ENCODE results near the gene BRAT1. TPM values are rescaled to one million over a fixed set of nuclear protein-coding genes. Genes with fewer than 3 reads are reported as not detected.

The BRAT1 gene
- total RNA-seq, 2 donors from 2014 or later = 42.1 to 42.7 TPM

- Mint-ChIP-seq H3K36me3 (ENCODE audit: low read depth) (peaks cover 10% of the 10 kb centered on the region), H3K9me3 (peaks cover 7% of the 10 kb centered on the region), H3K27me3 (ENCODE audit: insufficient read depth) (no peaks in the 10 kb centered on the region), H3K27ac (no peak overlapping the region), H3K4me1 (peaks cover 21% of the 10 kb centered on the region), H3K4me3 (no peak overlapping the region)
- 90 to 97% methylated on average over 9 to 16 of the region's 16 CpGs for WGBS, 2 experiments (ENCODE audit: insufficient coverage in 1 of 2, insufficient read length in 1 of 2)
- Histone ChIP-seq H3K27me3 (ENCODE audit: control insufficient read depth, insufficient read depth, low read length, poor library complexity, severe bottlenecking) (no peaks in the 10 kb centered on the region), H3K4me3 (ENCODE audit: low read length) (no peak overlapping the region), H3K36me3 (ENCODE audit: control insufficient read depth, insufficient read depth, low read length) (no peaks in the 10 kb centered on the region), H3K27ac (ENCODE audit: low read depth, low read length) (peak overlapping the region; percentile 64), H3K9ac (ENCODE audit: extremely low read depth, low read length, poor library complexity, severe bottlenecking) (no peak overlapping the region), H3K4me1 (ENCODE audit: control insufficient read depth, insufficient read depth, low read length) (peaks cover 16% of the 10 kb centered on the region), H3K9me3 (ENCODE audit: control insufficient read depth, low read length) (no peaks in the 10 kb centered on the region)
- no peak for TF ChIP-seq CTCF (conservative IDR thresholded peaks at IDR 0.05)
- DNase-seq = no peak
Observed at GRCh38 chr7:2530071-2530987, 25.0 kb downstream of the BRAT1 start.

- no peak for TF ChIP-seq CTCF (conservative IDR thresholded peaks at IDR 0.05)
- Histone ChIP-seq H3K9ac (ENCODE audit: extremely low read depth, low read length, poor library complexity, severe bottlenecking) (no peak overlapping the region), H3K4me3 (ENCODE audit: low read length) (no peak overlapping the region), H3K36me3 (ENCODE audit: control insufficient read depth, insufficient read depth, low read length) (no peaks in the 10 kb centered on the region), H3K27me3 (ENCODE audit: control insufficient read depth, insufficient read depth, low read length, poor library complexity, severe bottlenecking) (no peaks in the 10 kb centered on the region), H3K9me3 (ENCODE audit: control insufficient read depth, low read length) (no peaks in the 10 kb centered on the region), H3K27ac (ENCODE audit: low read depth, low read length) (peak overlapping the region; percentile 10), H3K4me1 (ENCODE audit: control insufficient read depth, insufficient read depth, low read length) (peaks cover 16% of the 10 kb centered on the region)
- no peaks in the 10 kb centered on the region for H3K27me3 Mint-ChIP-seq (ENCODE audit: insufficient read depth)
- DNase-seq = no peak
- peaks cover 21% of the 10 kb centered on the region for H3K4me1 Mint-ChIP-seq
- H3K9me3 Mint-ChIP-seq = peaks cover 3% of the 10 kb centered on the region
- H3K36me3 Mint-ChIP-seq (ENCODE audit: low read depth) = peaks cover 10% of the 10 kb centered on the region
- no peak overlapping the region for H3K27ac Mint-ChIP-seq
- no peak overlapping the region for H3K4me3 Mint-ChIP-seq
- WGBS, 2 experiments (ENCODE audit: insufficient coverage in 1 of 2, insufficient read length in 1 of 2) = 89 to 98% methylated on average over 7 to 30 of the region's 30 CpGs
Observed at GRCh38 chr7:2529161-2530070, 25.9 kb downstream of the BRAT1 start.

- Histone ChIP-seq H3K36me3 (ENCODE audit: control insufficient read depth, insufficient read depth, low read length) (no peaks in the 10 kb centered on the region), H3K4me3 (ENCODE audit: low read length) (no peak overlapping the region), H3K27ac (ENCODE audit: low read depth, low read length) (no peak overlapping the region), H3K9me3 (ENCODE audit: control insufficient read depth, low read length) (no peaks in the 10 kb centered on the region), H3K9ac (ENCODE audit: extremely low read depth, low read length, poor library complexity, severe bottlenecking) (no peak overlapping the region), H3K4me1 (ENCODE audit: control insufficient read depth, insufficient read depth, low read length) (peaks cover 19% of the 10 kb centered on the region), H3K27me3 (ENCODE audit: control insufficient read depth, insufficient read depth, low read length, poor library complexity, severe bottlenecking) (no peaks in the 10 kb centered on the region)
- no peak for DNase-seq
- 89 to 90% methylated on average over 14 to 18 of the region's 18 CpGs for WGBS, 2 experiments (ENCODE audit: insufficient coverage in 1 of 2, insufficient read length in 1 of 2)
- Mint-ChIP-seq H3K9me3 (peaks cover 1% of the 10 kb centered on the region), H3K36me3 (ENCODE audit: low read depth) (peaks cover 10% of the 10 kb centered on the region), H3K27ac (peak overlapping the region; percentile 92), H3K4me3 (no peak overlapping the region), H3K27me3 (ENCODE audit: insufficient read depth) (no peaks in the 10 kb centered on the region), H3K4me1 (peaks cover 21% of the 10 kb centered on the region)
- TF ChIP-seq CTCF (conservative IDR thresholded peaks at IDR 0.05) = no peak
Observed at GRCh38 chr7:2528481-2529095, 26.7 kb downstream of the BRAT1 start.

Data from endodermal cell (in vitro differentiated cells).